HepG2 (cell line): ENCODE measurements around the gene XPO5. TPM values are rescaled to one million over a fixed set of nuclear protein-coding genes. Genes with fewer than 3 reads are reported as not detected.
A peak's percentile ranks its signal among the peaks of the same experiment; 100 is the strongest.

ENCODE experiments used
- JARID2 ChIP-seq: sonication (generic); formaldehyde crosslinking; IDR thresholded peaks from 2 replicates; pipeline ENCODE4 v1.8.1; 2023; ENCODE audit warnings: missing genetic modification reagents, inconsistent platforms; ENCODE audit not compliant: insufficient replicate concordance
- NCOR1 ChIP-seq: fragments of 200-600 bp; sonication (generic); IDR thresholded peaks from 2 replicates; pipeline ENCODE4 v1.7.0; 2017; ENCODE audit warnings: antibody characterized with exemption, low read length, borderline replicate concordance
- NFE2L1 ChIP-seq: sonication (generic); formaldehyde crosslinking; IDR thresholded peaks from 2 replicates; pipeline ENCODE4 v1.4.0; 2020; ENCODE audit warnings: missing genetic modification reagents, mild to moderate bottlenecking, borderline replicate concordance
- TBX2 ChIP-seq: sonication (generic); formaldehyde crosslinking; IDR thresholded peaks from 2 replicates; pipeline ENCODE4 v1.5.0; 2020; ENCODE audit warnings: missing genetic modification reagents, mild to moderate bottlenecking, borderline replicate concordance
- TOPORS ChIP-seq: sonication (generic); formaldehyde crosslinking; IDR thresholded peaks from 2 replicates; pipeline ENCODE4 v1.8.0; 2023; ENCODE audit warnings: mild to moderate bottlenecking, missing genetic modification reagents
- ZNF142 ChIP-seq: sonication (generic); formaldehyde crosslinking; IDR thresholded peaks from 2 replicates; pipeline ENCODE4 v1.4.0; 2020; ENCODE audit warnings: missing genetic modification reagents
- ZNF207 ChIP-seq: fragments of 450-650 bp; IDR thresholded peaks from 2 replicates; pipeline ENCODE4 v1.6.1; 2016; ENCODE audit warnings: antibody characterized with exemption, borderline replicate concordance
- ZNF333 ChIP-seq: sonication (generic); formaldehyde crosslinking; IDR thresholded peaks from 2 replicates; pipeline ENCODE4 v1.4.0; 2020; ENCODE audit warnings: mild to moderate bottlenecking, missing genetic modification reagents, borderline replicate concordance
- ZNF367 ChIP-seq: sonication (generic); formaldehyde crosslinking; IDR thresholded peaks from 2 replicates; pipeline ENCODE4 v1.4.0; 2020; ENCODE audit warnings: missing genetic modification reagents, borderline replicate concordance
- ZNF766 ChIP-seq: sonication (generic); formaldehyde crosslinking; IDR thresholded peaks from 2 replicates; pipeline ENCODE4 v1.5.0; 2020; ENCODE audit warnings: missing genetic modification reagents, borderline replicate concordance
- polyA plus RNA-seq, 8 experiments: library from polyadenylated mRNA; depleted of rRNA in 3 of 8; stranded (reverse) in 7 of 8; unstranded in 1 of 8; fragments of >200 nt; fragmentation: Illumina TruSeq in 4 of 8; extraction: Trizol in 4 of 8; gene quantifications; 2 replicates each; pipeline versions ENCODE4 v1.2.1 to v1.2.3, GENCODE V29; 2011 to 2016; ENCODE audit warnings: low read depth in 4 of 8, missing spikeins in 1 of 8, mixed read lengths in 1 of 8; ENCODE audit not compliant: insufficient read depth in 1 of 8
- total RNA-seq, 5 experiments: library from RNA; depleted of rRNA; stranded (reverse); fragments of >200 nt; fragmentation: Illumina TruSeq; extraction: Trizol; gene quantifications; 2 replicates each; pipeline ENCODE4 v1.2.3, GENCODE V29; 2016; ENCODE audit warnings: low read depth in 1 of 5
- TF ChIP-seq, protein P1 (sequence below): sonication (generic); formaldehyde crosslinking; IDR thresholded peaks from 2 replicates; pipeline ENCODE4 v1.5.1; 2020; ENCODE audit warnings: mild to moderate bottlenecking, moderate library complexity, missing genetic modification reagents
- TF ChIP-seq, protein P2 (sequence below): sonication (generic); formaldehyde crosslinking; IDR thresholded peaks from 2 replicates; pipeline ENCODE4 v1.8.0; 2022; ENCODE audit warnings: mild to moderate bottlenecking, missing genetic modification reagents, borderline replicate concordance
- TF ChIP-seq, protein P3 (sequence below): sonication (generic); formaldehyde crosslinking; IDR thresholded peaks from 2 replicates; pipeline ENCODE4 v1.4.0; 2020; ENCODE audit warnings: mild to moderate bottlenecking, missing genetic modification reagents, borderline replicate concordance
- TF ChIP-seq, protein P4 (sequence below): sonication (generic); formaldehyde crosslinking; IDR thresholded peaks from 2 replicates; pipeline ENCODE4 v1.4.0; 2020; ENCODE audit warnings: missing genetic modification reagents

The XPO5 gene
- total and polyA plus RNA-seq, 2 of the 13 experiments (the other 11 are each of a cell fraction or from before 2014, with no cell fraction given) = 52.2 to 68.0 TPM

GRCh38 chr6:43516697-43517504 is 58.9 kb downstream of the XPO5 start, which contains the start of the genes POLR1C and YIPF3 (continued):
- TF ChIP-seq, protein P1, sequence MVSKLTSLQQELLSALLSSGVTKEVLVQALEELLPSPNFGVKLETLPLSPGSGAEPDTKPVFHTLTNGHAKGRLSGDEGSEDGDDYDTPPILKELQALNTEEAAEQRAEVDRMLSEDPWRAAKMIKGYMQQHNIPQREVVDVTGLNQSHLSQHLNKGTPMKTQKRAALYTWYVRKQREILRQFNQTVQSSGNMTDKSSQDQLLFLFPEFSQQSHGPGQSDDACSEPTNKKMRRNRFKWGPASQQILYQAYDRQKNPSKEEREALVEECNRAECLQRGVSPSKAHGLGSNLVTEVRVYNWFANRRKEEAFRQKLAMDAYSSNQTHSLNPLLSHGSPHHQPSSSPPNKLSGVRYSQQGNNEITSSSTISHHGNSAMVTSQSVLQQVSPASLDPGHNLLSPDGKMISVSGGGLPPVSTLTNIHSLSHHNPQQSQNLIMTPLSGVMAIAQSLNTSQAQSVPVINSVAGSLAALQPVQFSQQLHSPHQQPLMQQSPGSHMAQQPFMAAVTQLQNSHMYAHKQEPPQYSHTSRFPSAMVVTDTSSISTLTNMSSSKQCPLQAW = peak; percentile 97
- TF ChIP-seq ZNF333 = no peak; the same call in 1 of the 2 replicates
- TF ChIP-seq, protein P2, sequence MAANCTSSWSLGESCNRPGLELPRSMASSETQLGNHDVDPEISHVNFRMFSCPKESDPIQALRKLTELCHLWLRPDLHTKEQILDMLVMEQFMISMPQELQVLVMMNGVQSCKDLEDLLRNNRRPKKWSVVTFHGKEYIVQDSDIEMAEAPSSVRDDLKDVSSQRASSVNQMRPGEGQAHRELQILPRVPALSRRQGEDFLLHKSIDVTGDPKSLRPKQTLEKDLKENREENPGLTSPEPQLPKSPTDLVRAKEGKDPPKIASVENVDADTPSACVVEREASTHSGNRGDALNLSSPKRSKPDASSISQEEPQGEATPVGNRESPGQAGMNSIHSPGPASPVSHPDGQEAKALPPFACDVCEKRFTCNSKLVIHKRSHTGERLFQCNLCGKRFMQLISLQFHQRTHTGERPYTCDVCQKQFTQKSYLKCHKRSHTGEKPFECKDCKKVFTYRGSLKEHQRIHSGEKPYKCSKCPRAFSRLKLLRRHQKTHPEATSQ (CRISPR knock-in tag) = peak; percentile 71; the same call in 1 of the 2 replicates
- TF ChIP-seq ZNF766 = peak; percentile 81; the same call in 1 of the 2 replicates
- TF ChIP-seq, protein P3, sequence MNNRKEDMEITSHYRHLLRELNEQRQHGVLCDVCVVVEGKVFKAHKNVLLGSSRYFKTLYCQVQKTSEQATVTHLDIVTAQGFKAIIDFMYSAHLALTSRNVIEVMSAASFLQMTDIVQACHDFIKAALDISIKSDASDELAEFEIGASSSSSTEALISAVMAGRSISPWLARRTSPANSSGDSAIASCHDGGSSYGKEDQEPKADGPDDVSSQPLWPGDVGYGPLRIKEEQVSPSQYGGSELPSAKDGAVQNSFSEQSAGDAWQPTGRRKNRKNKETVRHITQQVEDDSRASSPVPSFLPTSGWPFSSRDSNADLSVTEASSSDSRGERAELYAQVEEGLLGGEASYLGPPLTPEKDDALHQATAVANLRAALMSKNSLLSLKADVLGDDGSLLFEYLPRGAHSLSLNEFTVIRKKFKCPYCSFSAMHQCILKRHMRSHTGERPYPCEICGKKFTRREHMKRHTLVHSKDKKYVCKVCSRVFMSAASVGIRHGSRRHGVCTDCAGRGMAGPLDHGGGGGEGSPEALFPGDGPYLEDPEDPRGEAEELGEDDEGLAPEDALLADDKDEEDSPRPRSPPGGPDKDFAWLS (CRISPR knock-in tag) = 0 out of 2 replicates have a peak, but pooled peaks have one; percentile 72
- peak; percentile 68; the same call in 1 of the 2 replicates for TF ChIP-seq TBX2 (CRISPR knock-in tag)
- TF ChIP-seq ZNF207 = no peak
- TF ChIP-seq TOPORS (CRISPR knock-in tag) = peak; percentile 27; the same call in 1 of the 2 replicates
- peak; percentile 27; the same call in 1 of the 2 replicates for TF ChIP-seq NCOR1
- TF ChIP-seq, protein P4, sequence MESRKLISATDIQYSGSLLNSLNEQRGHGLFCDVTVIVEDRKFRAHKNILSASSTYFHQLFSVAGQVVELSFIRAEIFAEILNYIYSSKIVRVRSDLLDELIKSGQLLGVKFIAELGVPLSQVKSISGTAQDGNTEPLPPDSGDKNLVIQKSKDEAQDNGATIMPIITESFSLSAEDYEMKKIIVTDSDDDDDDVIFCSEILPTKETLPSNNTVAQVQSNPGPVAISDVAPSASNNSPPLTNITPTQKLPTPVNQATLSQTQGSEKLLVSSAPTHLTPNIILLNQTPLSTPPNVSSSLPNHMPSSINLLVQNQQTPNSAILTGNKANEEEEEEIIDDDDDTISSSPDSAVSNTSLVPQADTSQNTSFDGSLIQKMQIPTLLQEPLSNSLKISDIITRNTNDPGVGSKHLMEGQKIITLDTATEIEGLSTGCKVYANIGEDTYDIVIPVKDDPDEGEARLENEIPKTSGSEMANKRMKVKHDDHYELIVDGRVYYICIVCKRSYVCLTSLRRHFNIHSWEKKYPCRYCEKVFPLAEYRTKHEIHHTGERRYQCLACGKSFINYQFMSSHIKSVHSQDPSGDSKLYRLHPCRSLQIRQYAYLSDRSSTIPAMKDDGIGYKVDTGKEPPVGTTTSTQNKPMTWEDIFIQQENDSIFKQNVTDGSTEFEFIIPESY (CRISPR knock-in tag) = peak; percentile 64; the same call in 1 of the 2 replicates
- peak; percentile 90 for TF ChIP-seq ZNF142 (CRISPR knock-in tag)
- 0 out of 2 replicates have a peak, but pooled peaks have one; percentile 37 for TF ChIP-seq ZNF367 (CRISPR knock-in tag)
- TF ChIP-seq JARID2 = no peak
- TF ChIP-seq NFE2L1 (CRISPR knock-in tag) = peak; percentile 54; the same call in 1 of the 2 replicates
